ENCODE measurements around the gene PACSIN1.

- TF ChIP-seq GATA2 (IDR thresholded peaks at IDR 0.05; ENCODE audit: low read depth, low read length) (no peak), GATA3 (IDR thresholded peaks at IDR 0.05; ENCODE audit: low read depth, low read length) (no peak)
These were observed 87.9 kb downstream of the PACSIN1 start for GRCh38 chr6:34553750-34554149.

Measured in SH-SY5Y (cell line).